Testis (tissue), 3 donors: ENCODE results near the gene ACBD6. TPM values are rescaled to one million over a fixed set of nuclear protein-coding genes. Genes with fewer than 3 reads are reported as not detected.

ENCODE experiments used
- DNase-seq: peaks from one replicate; pipeline ENCODE4 v3.0.0-alpha.2; 2019
- H3K27ac ChIP-seq, 2 donors: fragments of 200-600 bp; sonication (generic); one replicate each; pipeline ENCODE4 v1.5.1; 2019
- H3K27me3 ChIP-seq: fragments of 200-600 bp; sonication (generic); one replicate; pipeline ENCODE4 v1.5.1; 2019
- H3K36me3 ChIP-seq: fragments of 200-600 bp; sonication (generic); one replicate; pipeline ENCODE4 v1.5.1; 2017; ENCODE audit warnings: low read depth; ENCODE audit errors: missing control alignments
- H3K4me1 ChIP-seq: fragments of 200-600 bp; sonication (generic); one replicate; pipeline ENCODE4 v1.5.1; 2019
- H3K4me3 ChIP-seq, 2 donors: fragments of 200-600 bp; sonication (generic); one replicate each; pipeline ENCODE4 v1.5.1; 2017 to 2019
- H3K9me3 ChIP-seq: fragments of 200-600 bp; sonication (generic); one replicate; pipeline ENCODE4 v1.5.1; 2017
- CTCF ChIP-seq, 3 experiments: fragments of 450-650 bp in 2 of 3; fragments of 200-600 bp in 1 of 3; sonication (generic) in 1 of 3; IDR thresholded peaks; one replicate each; pipeline ENCODE4 v1.5.1; 2016 to 2019; ENCODE audit warnings: antibody characterized with exemption in 3 of 3, mild to moderate bottlenecking in 2 of 3, moderate library complexity in 1 of 3
- POLR2A ChIP-seq: fragments of 450-650 bp; IDR thresholded peaks from one replicate; pipeline ENCODE4 v1.6.1; 2017; ENCODE audit warnings: antibody characterized with exemption, mild to moderate bottlenecking, moderate library complexity
- WGBS, 2 donors: methylation state at CpG; one replicate each; pipeline ENCODE4 v1.1.5; 2018; 5-methylcytosine and 5-hydroxymethylcytosine counted together
- intact Hi-C: fragments of 100-400 bp; cut with DNase I; formaldehyde crosslinking; loops from one replicate; pipeline ENCODE4 v1.15.1; 2023; ENCODE audit warnings: low total_unique reads
- polyA plus RNA-seq: library from polyadenylated mRNA; stranded (reverse); fragments of 350-450 nt; fragmentation: Illumina TruSeq; extraction: RNeasy Lipid Tissue Mini Kit (QIAGEN cat#74804); gene quantifications from one replicate; pipeline ENCODE4 v1.2.3, GENCODE V29; 2014; ENCODE audit warnings: low read depth, low replicate concordance; ENCODE audit not compliant: insufficient read depth
- total RNA-seq, 2 donors: library from RNA; depleted of rRNA; stranded (reverse); fragments of >200 nt; gene quantifications; one replicate each; pipeline ENCODE4 v1.2.3, GENCODE V29; 2016

ACBD6 gene
- total and polyA plus RNA-seq, 3 donors from 2014 or later, result 61.9 to 102 (median 97.2) TPM

DNA sequence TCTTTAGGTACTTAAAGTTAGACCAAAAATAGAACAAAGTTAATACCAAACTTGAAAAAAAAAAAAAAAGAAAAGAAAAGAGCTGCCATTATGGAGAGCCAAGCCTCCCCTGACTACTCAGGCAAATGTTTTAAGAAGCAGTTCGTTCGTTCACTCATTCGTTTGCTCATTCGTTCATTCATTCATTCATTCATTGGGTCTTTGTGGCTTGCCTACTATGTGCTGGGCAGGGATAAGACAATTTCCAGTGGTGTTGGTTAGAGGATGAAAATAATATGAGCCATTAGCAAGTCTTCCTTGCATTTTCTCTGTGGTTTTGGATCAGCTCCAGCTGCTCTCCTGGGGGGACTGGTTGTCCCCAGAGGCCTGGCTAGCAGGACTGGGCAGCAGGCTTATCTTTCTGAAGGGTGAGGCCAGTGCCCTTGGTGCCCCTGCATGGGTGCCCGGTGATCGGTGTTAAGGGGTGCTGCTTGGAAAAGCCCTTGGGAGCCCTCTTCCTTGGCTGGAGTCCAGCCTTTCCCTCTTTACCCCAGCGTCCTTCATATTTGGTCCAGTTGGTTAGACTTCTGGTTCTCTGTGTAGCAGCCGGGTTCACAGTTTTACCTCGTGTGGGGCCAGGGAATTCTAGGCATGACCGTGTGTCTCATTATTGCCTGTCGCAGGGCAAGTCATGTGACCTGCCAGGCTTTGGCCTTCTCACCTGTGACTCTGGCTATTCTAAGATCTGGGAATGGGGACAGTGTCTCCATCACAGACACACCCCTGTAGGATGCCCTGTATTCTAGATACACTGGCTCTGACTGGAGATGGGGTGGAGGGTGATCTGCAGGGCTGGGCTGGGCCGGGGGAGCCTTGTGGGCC lies 239.5 kb downstream of the ACBD6 start:
- H3K4me1 ChIP-seq, result no peaks in the 10 kb centered on the region
- H3K4me3 ChIP-seq, result no peak overlapping the region
- H3K27me3 ChIP-seq, result no peaks in the 10 kb centered on the region
- H3K27ac ChIP-seq, result no peak overlapping the region
- TF ChIP-seq CTCF (IDR thresholded peaks at IDR 0.05) (no peak), POLR2A (no peak)
- no peak for DNase-seq
- H3K36me3 ChIP-seq, result no peaks in the 10 kb centered on the region
- 68 to 75% methylated on average over 12 of the region's 12 CpGs for WGBS, 2 donors
- intact Hi-C loops, result no loop called here
- H3K9me3 ChIP-seq, result no peaks in the 10 kb centered on the region

DNA sequence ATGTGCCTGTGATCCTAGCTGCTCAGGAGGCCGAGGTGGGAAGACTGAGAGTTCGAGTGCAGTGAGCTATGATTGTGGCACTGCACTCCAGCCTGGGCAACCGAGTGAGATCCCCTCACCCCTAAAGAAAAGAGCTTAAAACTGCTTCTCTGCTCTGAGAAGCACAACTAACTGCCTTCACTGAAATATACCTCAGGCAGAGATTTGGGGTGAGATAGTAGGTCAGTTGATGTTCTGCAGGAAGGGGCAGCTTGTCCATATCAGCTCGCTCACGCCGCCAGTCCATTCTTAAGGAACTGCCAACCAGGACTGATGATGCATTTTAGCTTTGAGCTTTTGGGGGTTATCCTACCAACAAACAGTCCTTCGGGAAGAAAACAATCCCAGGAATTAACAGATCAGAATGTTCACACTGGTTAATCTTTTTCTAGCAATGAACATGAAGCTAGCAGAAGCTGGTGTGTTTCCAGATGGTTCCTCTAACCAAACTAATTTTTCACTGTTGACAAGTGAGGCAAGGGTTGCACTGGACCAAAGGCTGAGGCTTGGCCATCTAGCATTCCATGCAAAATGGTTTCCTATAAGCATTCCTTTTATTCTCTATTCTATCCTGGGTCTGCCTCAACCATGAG lies 240.7 kb downstream of the ACBD6 start:
- no peak overlapping the region for H3K4me3 ChIP-seq
- H3K27me3 ChIP-seq, result no peaks in the 10 kb centered on the region
- 74 to 78% methylated on average over 7 of the region's 7 CpGs for WGBS, 2 donors
- no peak overlapping the region for H3K27ac ChIP-seq
- H3K36me3 ChIP-seq, result no peaks in the 10 kb centered on the region
- no peaks in the 10 kb centered on the region for H3K9me3 ChIP-seq
- no peak for DNase-seq
- TF ChIP-seq POLR2A, result no peak
- TF ChIP-seq CTCF (IDR thresholded peaks at IDR 0.05), result no peak
- no peaks in the 10 kb centered on the region for H3K4me1 ChIP-seq
- intact Hi-C loops, result no loop called here

DNA sequence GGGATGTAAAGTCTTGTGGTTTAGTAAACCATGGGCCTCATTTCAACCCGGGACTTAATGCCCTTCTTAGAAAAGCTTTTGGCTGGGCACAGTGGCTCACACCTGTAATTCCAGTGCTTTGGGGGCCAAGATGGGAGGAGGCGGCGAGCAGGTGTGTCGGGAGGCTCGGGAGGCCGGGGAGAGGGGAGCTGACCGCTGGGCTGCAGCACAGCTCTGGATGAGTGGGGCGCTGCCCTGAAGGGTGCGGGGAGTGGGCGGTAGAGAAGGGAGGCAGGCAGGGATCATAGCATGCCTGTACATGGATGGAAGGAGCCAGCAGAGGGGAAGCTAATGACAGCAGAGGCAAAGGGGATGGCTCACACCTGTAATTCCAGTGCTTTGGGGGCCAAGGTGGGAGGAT lies 241.3 kb downstream of the ACBD6 start:
- Histone ChIP-seq H3K27me3 (no peaks in the 10 kb centered on the region), H3K27ac (no peak overlapping the region), H3K4me1 (no peaks in the 10 kb centered on the region), H3K4me3 (no peak overlapping the region), H3K36me3 (no peaks in the 10 kb centered on the region), H3K9me3 (no peaks in the 10 kb centered on the region)
- TF ChIP-seq POLR2A (no peak), CTCF (IDR thresholded peaks at IDR 0.05) (no peak)
- intact Hi-C loops, result no loop called here
- DNase-seq, result no peak
- WGBS, 2 donors, result 87 to 93% methylated on average over 10 of the region's 10 CpGs

DNA sequence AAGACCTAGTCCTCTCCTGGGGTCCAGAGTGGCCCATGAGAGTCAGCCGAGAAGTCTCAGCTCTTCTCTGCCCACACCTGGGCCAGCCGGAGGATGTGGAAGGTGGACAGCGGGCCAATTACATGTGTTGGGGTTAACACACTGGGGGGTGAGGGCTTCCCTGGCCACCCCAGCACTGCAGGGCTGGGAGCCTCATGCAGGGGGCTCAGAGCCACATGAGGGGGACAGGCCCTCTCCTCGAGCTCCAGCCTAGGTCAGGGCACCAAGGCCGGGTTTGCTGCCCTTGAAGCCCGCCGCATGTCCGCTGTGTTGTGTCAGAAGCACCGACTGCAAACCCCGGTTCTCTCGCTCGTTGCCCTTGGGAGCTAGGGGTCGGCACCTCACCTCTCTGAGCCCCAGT lies 241.8 kb downstream of the ACBD6 start:
- WGBS, 2 donors, result 86 to 88% methylated on average over 9 to 13 of the region's 13 CpGs
- TF ChIP-seq CTCF (IDR thresholded peaks at IDR 0.05) (no peak), POLR2A (no peak)
- Histone ChIP-seq H3K9me3 (no peaks in the 10 kb centered on the region), H3K36me3 (no peaks in the 10 kb centered on the region), H3K27ac (no peak overlapping the region), H3K27me3 (no peaks in the 10 kb centered on the region), H3K4me3 (no peak overlapping the region), H3K4me1 (no peaks in the 10 kb centered on the region)
- DNase-seq, result no peak
- intact Hi-C loops, result no loop called here
